Astrocyte (in vitro differentiated cells and primary cell): ENCODE results near the gene RBM47.

Experiments used
- CTCF ChIP-seq: IDR thresholded peaks from 2 replicates; pipeline ENCODE4 v1.5.1; 2011; ENCODE audit warnings: low read depth, mild to moderate bottlenecking, inconsistent platforms, low read length, moderate library complexity; ENCODE audit not compliant: insufficient read depth
- EZH2 ChIP-seq: IDR thresholded peaks from 2 replicates; pipeline ENCODE4 v1.6.1; 2012; ENCODE audit warnings: mild to moderate bottlenecking, low read length, inconsistent platforms; ENCODE audit not compliant: insufficient read depth

GRCh38 chr4:40628888-40629287 is 776 bp downstream of the RBM47 start:
- TF ChIP-seq CTCF (no peak), EZH2 (no peak)
